ENCODE measurements around the gene CACHD1.
A peak's percentile ranks its signal among the peaks of the same experiment; 100 is the strongest.

Gene CACHD1

GRCh38 chr1:64471218-64472039 lies 1.5 kb downstream of the CACHD1 start:
- in situ Hi-C loops (cut with MboI; ENCODE audit: low pct_unique_long_range_greater_than_20kb, low sequenced_read_pairs): no loop called here
- DNase-seq: peak; percentile 48

DNA sequence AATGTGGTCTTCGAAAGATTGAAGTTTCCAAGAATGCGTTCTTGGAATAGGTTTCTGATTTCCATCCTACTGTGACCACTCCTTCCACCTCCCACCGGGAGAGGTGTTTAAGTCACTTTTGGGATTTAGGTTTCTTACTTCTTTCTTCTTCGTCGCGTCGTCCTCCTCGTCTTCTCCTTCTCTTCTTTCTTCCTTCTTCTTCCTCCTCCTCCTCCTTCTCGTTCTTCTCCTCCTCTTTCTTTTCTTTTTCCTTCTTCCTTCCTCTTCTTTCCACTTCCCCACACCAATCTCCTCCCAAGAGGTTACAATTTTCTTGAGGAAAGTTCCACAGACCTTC lies 2.1 kb downstream of the CACHD1 start:
- DNase-seq: no peak
- in situ Hi-C loops (cut with MboI; ENCODE audit: low pct_unique_long_range_greater_than_20kb, low sequenced_read_pairs): no loop called here

DNA sequence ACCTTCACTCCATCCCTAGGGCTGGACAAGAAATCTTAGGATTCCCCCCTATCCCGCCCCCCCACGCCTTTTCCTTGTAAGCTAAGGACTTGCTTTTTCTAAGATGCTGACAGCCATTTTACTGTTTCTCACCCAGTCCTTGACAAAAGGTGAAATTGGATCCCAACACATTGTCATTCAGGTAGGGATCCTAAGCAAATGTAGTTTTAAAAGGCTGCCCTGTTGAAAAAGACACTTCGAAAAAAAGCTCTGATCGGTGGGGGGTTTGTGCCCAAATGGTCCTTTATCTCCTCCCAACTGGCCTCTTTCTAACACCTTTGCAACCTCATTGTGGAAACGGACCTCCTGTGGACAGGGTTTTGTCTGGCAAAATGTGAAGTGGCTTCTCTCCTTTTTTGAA lies 2.9 kb downstream of the CACHD1 start:
- in situ Hi-C loops (cut with MboI; ENCODE audit: low pct_unique_long_range_greater_than_20kb, low sequenced_read_pairs): no loop called here
- DNase-seq: no peak

GRCh38 chr1:64473367-64473766 lies 3.4 kb downstream of the CACHD1 start:
- no peak for DNase-seq
- in situ Hi-C loops (cut with MboI; ENCODE audit: low pct_unique_long_range_greater_than_20kb, low sequenced_read_pairs): no loop called here

DNA sequence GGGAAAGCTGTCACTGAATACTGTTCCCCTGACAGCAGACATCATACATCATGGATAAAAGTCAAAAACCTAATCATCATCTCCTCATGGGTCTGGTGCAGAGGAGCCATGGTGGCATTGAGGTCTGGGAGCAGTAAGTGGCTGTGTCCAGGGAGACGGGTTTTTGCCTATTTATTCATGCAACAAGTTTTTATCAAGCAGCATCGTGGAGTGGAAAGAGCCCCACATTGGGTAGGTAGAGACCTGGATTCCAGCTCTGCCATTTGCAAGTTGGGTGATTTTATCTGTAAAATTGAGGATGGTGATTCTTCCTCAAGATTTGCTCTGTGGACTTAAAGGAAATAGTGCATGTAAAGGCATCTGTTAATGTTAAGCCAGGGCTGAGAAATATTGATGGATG lies 4.2 kb downstream of the CACHD1 start:
- in situ Hi-C loops (cut with MboI; ENCODE audit: low pct_unique_long_range_greater_than_20kb, low sequenced_read_pairs): no loop called here
- no peak for DNase-seq

DNA sequence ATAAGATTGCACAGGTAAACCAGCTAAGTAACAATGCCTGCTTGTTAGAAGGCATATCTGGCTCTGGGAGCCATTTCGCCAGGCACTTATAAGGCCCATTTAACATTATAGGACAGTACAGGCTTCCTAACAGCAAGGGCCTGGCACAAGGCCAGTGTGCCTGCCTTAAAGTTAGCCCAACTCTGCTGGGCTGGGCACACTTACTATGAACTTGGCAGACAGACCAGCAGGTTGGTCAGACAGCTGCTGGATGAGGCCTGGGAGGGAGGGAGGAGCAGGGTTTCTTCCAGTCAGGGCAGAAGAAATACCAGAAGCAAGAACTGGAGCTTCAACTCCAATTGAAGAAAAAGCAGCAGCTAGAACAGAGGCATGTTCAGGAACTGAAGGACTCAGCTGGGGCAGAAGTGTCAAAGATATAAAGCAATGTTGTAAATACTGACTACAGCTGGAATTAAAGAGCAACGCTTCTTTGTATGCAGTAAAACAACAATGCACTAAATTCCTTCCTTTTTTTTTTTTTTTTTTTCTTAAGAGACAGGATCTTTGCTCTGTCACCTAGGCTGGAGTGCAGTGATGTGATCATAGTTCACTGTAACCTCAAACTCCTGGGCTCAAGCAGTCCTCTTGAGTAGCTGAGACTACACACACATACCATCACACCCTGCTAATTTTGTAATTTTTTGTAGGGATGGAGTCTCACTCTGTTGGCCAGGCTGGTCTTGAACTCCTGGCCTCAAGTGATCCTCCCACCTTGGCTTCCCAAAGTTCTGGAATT lies 4.9 kb downstream of the CACHD1 start:
- no peak for DNase-seq

GRCh38 chr1:64476251-64476952 lies 6.5 kb downstream of the CACHD1 start:
- in situ Hi-C loops (cut with MboI; ENCODE audit: low pct_unique_long_range_greater_than_20kb, low sequenced_read_pairs): no loop called here
- DNase-seq: no peak

More for the DNA sequence above, 4.9 kb downstream of the CACHD1 start:
- in situ Hi-C loops (cut with MboI; ENCODE audit: low pct_unique_long_range_greater_than_20kb, low sequenced_read_pairs): no loop called here

GRCh38 chr1:64478594-64479470 lies 8.9 kb downstream of the CACHD1 start:
- in situ Hi-C loops (cut with MboI; ENCODE audit: low pct_unique_long_range_greater_than_20kb, low sequenced_read_pairs): no loop called here
- DNase-seq: no peak

DNA sequence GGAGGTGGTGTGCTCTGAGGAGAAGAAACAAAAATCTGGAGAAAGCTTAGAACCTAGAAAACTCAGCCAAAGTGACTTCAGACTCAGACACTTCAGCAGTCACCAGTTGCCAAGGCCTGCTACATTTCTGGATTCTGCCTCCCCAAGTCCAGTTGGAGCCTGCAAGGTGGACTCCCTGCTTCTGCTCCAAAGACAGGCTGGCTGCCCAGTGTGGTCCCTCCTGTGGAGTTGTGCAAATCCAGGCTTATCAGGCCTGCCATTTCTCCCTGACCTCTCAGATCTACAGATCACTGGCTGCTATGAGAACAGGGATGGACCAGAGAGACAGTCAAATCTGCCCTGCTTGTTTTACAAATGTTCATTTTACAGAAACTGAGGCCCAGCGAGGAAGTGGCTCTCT lies 9.9 kb downstream of the CACHD1 start:
- in situ Hi-C loops (cut with MboI; ENCODE audit: low pct_unique_long_range_greater_than_20kb, low sequenced_read_pairs): no loop called here
- no peak for DNase-seq

DNA sequence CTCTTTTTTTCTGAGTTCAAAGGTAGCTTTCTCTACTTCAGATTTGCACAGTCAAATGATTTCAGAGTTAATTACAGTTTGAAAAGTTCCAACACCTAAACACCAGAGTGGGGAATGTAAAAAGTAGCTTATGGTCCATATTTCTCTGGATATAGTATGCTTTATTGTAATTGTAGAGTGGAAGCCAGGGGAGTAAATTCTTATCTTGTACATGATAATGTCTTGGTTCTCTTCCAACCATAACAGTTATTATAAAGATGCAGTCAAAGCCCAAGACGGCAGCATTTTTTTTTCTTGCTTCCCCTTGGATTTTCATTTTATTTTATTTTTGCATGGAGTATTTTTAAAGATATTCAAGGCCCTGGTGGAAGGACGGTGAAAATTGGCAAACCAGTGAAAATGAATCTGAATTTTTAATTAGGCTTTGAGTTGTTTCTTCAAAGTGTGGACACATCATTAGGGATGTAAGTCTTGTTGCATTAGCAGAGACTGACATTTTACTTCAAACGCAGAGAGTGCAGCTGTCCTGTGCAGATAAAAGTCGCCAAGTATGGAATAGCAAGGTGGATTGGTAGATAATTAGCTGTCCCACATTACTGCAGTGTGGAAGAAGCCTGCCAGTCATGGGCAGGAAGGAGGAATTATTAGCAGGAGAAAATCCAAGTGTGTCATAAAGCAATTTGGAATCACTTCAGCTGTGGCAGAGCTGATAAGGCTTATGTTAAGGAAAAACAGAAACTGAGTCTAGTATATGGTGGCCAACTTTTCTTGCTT lies 11.3 kb downstream of the CACHD1 start:
- no peak for DNase-seq
- in situ Hi-C loops (cut with MboI; ENCODE audit: low pct_unique_long_range_greater_than_20kb, low sequenced_read_pairs): no loop called here

DNA sequence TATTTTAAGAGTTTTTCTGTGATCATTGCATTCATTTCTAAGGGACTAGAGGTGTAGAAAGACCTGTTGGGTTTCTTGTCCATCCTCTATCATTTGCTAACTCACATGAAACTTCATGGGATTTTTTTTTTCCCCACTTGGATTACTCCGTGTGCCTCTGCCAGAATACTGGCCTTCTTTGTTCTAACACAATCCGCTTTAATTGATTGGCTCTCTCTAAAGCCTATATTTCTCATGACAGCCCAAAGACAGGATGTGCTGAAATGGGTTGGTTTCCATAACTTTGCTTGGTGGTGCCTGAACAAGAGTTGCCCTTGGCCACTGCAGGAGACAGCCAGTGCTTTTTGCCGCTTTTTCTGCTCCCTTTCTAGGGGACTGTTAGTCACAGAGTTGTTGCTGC lies 12.2 kb downstream of the CACHD1 start:
- in situ Hi-C loops (cut with MboI; ENCODE audit: low pct_unique_long_range_greater_than_20kb, low sequenced_read_pairs): no loop called here
- DNase-seq: no peak

- in situ Hi-C loops (cut with MboI; ENCODE audit: low pct_unique_long_range_greater_than_20kb, low sequenced_read_pairs): no loop called here
- no peak for DNase-seq
Observed at GRCh38 chr1:64482720-64483119, 12.8 kb downstream of the CACHD1 start.

GRCh38 chr1:64483731-64484414 lies 13.9 kb downstream of the CACHD1 start:
- DNase-seq: no peak
- in situ Hi-C loops (cut with MboI; ENCODE audit: low pct_unique_long_range_greater_than_20kb, low sequenced_read_pairs): no loop called here

- no peak for DNase-seq
- in situ Hi-C loops (cut with MboI; ENCODE audit: low pct_unique_long_range_greater_than_20kb, low sequenced_read_pairs): no loop called here
Observed at GRCh38 chr1:64484651-64485050, 14.7 kb downstream of the CACHD1 start.

GRCh38 chr1:64486193-64486592 lies 16.3 kb downstream of the CACHD1 start:
- DNase-seq: no peak
- in situ Hi-C loops (cut with MboI; ENCODE audit: low pct_unique_long_range_greater_than_20kb, low sequenced_read_pairs): no loop called here

DNA sequence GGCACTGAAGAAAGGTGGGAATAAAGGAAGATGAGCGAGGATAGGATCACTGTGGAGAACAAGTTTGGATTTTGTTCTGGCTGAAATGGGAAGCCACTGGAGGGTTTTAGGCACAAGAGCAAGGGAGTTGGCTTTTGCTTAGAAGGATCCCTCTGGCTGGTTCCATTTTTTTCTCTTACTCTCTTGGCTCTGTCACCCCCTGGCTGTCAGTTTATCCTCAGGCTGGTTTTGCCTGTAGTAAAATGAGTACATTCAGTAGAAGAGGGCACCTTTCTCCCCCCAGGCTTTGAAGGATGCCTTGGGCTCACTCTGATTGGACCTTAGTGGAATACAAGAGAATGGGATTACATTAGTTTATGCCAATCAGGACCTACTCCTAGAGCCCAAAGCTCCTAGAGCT lies 17.1 kb downstream of the CACHD1 start:
- in situ Hi-C loops (cut with MboI; ENCODE audit: low pct_unique_long_range_greater_than_20kb, low sequenced_read_pairs): no loop called here

GRCh38 chr1:64488862-64489261 lies 18.9 kb downstream of the CACHD1 start:
- no peak for DNase-seq
- in situ Hi-C loops (cut with MboI; ENCODE audit: low pct_unique_long_range_greater_than_20kb, low sequenced_read_pairs): no loop called here

More for the DNA sequence above, 17.1 kb downstream of the CACHD1 start:
- peak; percentile 15 for DNase-seq

DNA sequence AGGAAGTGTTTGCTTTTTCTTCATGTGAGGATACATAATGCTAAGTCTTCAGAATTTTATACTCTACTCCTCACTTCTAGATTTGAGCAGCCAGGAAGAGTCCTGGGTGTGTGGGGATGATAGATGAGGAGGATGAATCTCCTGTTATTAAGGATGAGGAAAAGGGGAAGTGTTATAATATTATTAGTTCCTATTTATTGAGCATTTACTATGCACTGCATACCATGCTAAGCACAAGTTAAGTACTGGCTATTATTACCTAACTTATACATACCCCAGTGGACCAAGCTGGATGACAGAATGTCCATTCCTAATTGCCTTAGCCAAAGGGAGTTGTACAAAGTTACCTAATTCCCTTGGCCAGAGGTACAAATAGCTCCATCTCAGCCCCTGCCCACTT lies 19.8 kb downstream of the CACHD1 start:
- no peak for DNase-seq
- in situ Hi-C loops (cut with MboI; ENCODE audit: low pct_unique_long_range_greater_than_20kb, low sequenced_read_pairs): no loop called here

Measured in KBM-7 (cell line).